Measurements from ENCODE around the gene CHST3.
A peak's percentile ranks its signal among the peaks of the same experiment; 100 is the strongest.

CHST3 gene

DNA sequence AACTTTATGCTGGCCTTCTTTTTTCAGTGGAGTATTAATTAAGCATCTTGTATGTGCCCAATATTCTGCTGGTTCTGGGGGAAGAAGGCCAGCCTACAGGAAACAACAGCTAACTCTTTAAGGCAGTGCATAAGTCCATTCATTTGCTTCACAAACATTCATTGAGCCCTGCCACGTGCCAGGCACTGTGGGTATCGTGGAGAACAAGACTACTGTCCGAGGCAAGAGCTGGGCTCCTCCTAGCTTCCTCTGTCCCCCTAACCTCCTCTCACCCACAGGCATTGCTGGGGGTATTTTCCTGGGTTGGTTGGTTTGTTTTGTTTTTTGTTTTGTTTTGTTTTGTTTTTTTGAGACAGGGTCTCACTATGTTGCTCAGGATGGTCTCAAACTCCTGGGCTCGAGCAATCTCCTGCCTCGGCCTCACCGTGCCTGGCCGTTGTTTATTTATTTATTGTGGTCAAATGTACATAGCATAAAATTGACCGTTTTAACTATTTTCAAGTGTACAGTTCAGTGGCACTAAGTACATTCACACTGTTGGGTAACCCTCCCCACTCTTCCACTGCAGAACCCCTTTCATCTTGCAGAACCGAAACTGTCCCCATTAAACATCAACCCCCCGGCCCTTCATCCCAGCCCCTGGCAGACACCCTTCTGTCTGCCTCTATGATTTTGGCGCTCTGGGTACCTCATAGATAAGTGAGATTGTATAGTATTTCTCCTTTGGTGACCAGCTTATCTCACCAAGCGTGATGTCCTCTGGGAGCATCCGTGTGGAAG is 32.6 kb downstream of the CHST3 start:
- Histone ChIP-seq H3K36me3 (ENCODE audit: insufficient read depth, insufficient read length, low read length) (no peaks in the 10 kb centered on the region), H3K9me3 (ENCODE audit: insufficient read depth, low read length) (no peaks in the 10 kb centered on the region), H3K4me3 (ENCODE audit: insufficient read length, low read depth) (no peak overlapping the region), H3K27me3 (ENCODE audit: insufficient read depth, insufficient read length) (no peaks in the 10 kb centered on the region), H3K9ac (ENCODE audit: insufficient read length, low read depth) (no peak overlapping the region), H3K4me1 (ENCODE audit: insufficient read depth, insufficient read length) (peaks cover 26% of the 10 kb centered on the region)
- no peak for DNase-seq (ENCODE audit: low read depth, low spot score)
- TF ChIP-seq ZNF274 (IDR thresholded peaks at IDR 0.05; ENCODE audit: low read depth, low read length) (no peak), SUZ12 (IDR thresholded peaks at IDR 0.05; ENCODE audit: extremely low read depth, insufficient read depth, insufficient read length) (no peak), YY1 (IDR thresholded peaks at IDR 0.05; ENCODE audit: insufficient read depth, insufficient read length) (no peak)

DNA sequence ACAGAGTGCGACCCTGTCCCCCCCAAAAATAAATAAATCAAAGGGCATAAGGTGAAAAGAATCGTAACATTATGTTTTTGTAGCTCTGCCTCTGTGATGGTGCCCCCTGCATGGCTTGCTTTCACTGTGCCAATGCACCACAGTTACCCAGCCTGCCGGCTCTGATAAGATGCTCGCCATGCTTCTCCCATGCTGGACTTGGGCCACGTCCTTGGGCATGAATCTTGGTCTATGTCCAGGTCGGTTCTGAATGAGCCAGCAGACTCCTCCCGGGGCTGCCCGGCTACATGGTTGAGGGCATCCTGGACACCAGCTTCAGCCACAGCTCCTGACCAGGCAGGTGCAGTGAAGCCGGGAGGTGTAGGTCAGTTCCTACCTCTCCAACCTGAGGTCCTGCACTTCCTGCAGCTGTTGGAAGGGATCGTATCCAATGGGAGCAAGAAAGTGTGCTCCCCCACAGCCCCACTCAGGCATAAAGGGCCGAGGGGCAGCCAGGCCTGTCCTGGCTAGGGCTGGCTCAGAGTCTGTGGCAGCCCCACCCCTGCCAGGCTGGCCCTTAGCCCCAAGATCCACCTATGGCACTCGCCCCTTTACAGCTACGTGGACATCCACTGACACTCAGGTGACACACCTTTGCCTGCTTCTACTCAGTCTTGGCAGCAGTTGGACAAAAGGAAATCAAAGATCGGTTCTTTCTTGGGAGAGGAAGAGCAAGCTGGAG is 34.1 kb downstream of the CHST3 start:
- DNase-seq (ENCODE audit: low read depth, low spot score) = no peak

DNA sequence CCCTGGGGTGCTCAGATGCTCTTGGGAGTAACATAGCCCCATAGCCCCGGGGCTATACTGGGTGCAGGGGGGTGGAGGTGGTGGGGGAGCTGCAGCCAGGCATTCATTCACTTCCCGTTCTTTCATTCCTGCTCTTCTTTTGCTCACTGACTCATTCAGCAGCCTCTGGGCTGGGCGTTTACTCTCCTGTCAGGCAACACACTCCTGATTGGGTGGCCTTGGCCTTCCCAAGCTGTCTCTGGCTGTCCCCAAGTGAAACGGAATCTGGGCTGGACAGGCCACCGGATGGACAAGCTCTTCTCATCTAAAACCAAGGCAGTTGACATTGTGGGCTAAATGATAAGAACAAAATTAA is 34.6 kb downstream of the CHST3 start:
- peaks cover 26% of the 10 kb centered on the region for H3K4me1 ChIP-seq (ENCODE audit: insufficient read depth, insufficient read length)
- DNase-seq (ENCODE audit: low read depth, low spot score) = peak; percentile 39
- H3K9ac ChIP-seq (ENCODE audit: insufficient read length, low read depth) = no peak overlapping the region
- no peak overlapping the region for H3K4me3 ChIP-seq (ENCODE audit: insufficient read length, low read depth)
- no peaks in the 10 kb centered on the region for H3K27me3 ChIP-seq (ENCODE audit: insufficient read depth, insufficient read length)
- no peaks in the 10 kb centered on the region for H3K9me3 ChIP-seq (ENCODE audit: insufficient read depth, low read length)
- TF ChIP-seq ZNF274 (IDR thresholded peaks at IDR 0.05; ENCODE audit: low read depth, low read length) (no peak), YY1 (IDR thresholded peaks at IDR 0.05; ENCODE audit: insufficient read depth, insufficient read length) (no peak), SUZ12 (IDR thresholded peaks at IDR 0.05; ENCODE audit: extremely low read depth, insufficient read depth, insufficient read length) (no peak)
- no peaks in the 10 kb centered on the region for H3K36me3 ChIP-seq (ENCODE audit: insufficient read depth, insufficient read length, low read length)

More for the DNA sequence above, 34.1 kb downstream of the CHST3 start:
- Histone ChIP-seq H3K9ac (ENCODE audit: insufficient read length, low read depth) (no peak overlapping the region), H3K27me3 (ENCODE audit: insufficient read depth, insufficient read length) (no peaks in the 10 kb centered on the region), H3K9me3 (ENCODE audit: insufficient read depth, low read length) (no peaks in the 10 kb centered on the region), H3K36me3 (ENCODE audit: insufficient read depth, insufficient read length, low read length) (no peaks in the 10 kb centered on the region), H3K4me1 (ENCODE audit: insufficient read depth, insufficient read length) (peaks cover 26% of the 10 kb centered on the region), H3K4me3 (ENCODE audit: insufficient read length, low read depth) (no peak overlapping the region)
- TF ChIP-seq ZNF274 (IDR thresholded peaks at IDR 0.05; ENCODE audit: low read depth, low read length) = no peak
- no peak for TF ChIP-seq SUZ12 (IDR thresholded peaks at IDR 0.05; ENCODE audit: extremely low read depth, insufficient read depth, insufficient read length)

DNA sequence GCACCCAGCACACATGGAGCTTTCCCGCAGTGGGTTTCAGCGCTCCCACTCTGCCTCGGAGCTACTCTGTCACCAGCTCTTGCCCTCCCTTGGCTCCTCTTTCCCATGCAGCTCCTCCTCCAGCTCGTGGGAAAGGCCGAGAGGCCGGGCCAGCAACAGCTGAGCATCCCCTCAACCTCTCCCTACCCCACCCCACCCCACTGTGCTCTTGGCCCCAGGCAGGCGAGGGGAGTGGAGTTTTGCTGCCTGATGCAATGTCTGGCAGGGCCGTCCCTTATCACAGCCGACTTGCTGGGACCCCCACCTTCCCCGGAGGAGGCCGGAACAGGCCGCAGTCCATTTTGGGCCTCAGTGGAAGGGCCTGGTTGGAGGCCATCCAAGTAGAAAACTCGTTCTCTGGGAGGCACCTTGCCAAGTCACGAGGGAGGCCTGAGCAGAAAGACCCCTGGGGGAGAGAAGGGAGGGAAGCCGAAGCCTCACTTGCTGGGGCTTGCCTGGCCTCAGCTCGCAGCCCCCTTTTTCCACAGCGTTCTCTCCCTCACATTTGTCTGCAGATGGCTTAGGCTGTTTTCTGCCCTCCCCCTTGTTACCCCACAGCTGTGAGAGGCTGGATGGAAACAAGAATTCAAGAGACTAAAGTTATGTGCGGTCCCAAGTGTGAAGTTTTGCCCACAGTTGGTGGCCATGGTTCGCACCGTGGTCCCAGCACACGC is 35.3 kb downstream of the CHST3 start:
- TF ChIP-seq SUZ12 (IDR thresholded peaks at IDR 0.05; ENCODE audit: extremely low read depth, insufficient read depth, insufficient read length) = no peak
- TF ChIP-seq ZNF274 (IDR thresholded peaks at IDR 0.05; ENCODE audit: low read depth, low read length) = no peak
- no peak for TF ChIP-seq YY1 (IDR thresholded peaks at IDR 0.05; ENCODE audit: insufficient read depth, insufficient read length)
- no peaks in the 10 kb centered on the region for H3K36me3 ChIP-seq (ENCODE audit: insufficient read depth, insufficient read length, low read length)
- H3K4me1 ChIP-seq (ENCODE audit: insufficient read depth, insufficient read length) = peaks cover 26% of the 10 kb centered on the region
- H3K27me3 ChIP-seq (ENCODE audit: insufficient read depth, insufficient read length) = no peaks in the 10 kb centered on the region
- H3K9ac ChIP-seq (ENCODE audit: insufficient read length, low read depth) = peak overlapping the region; percentile 61
- no peaks in the 10 kb centered on the region for H3K9me3 ChIP-seq (ENCODE audit: insufficient read depth, low read length)
- no peak for DNase-seq (ENCODE audit: low read depth, low spot score)
- no peak overlapping the region for H3K4me3 ChIP-seq (ENCODE audit: insufficient read length, low read depth)

DNA sequence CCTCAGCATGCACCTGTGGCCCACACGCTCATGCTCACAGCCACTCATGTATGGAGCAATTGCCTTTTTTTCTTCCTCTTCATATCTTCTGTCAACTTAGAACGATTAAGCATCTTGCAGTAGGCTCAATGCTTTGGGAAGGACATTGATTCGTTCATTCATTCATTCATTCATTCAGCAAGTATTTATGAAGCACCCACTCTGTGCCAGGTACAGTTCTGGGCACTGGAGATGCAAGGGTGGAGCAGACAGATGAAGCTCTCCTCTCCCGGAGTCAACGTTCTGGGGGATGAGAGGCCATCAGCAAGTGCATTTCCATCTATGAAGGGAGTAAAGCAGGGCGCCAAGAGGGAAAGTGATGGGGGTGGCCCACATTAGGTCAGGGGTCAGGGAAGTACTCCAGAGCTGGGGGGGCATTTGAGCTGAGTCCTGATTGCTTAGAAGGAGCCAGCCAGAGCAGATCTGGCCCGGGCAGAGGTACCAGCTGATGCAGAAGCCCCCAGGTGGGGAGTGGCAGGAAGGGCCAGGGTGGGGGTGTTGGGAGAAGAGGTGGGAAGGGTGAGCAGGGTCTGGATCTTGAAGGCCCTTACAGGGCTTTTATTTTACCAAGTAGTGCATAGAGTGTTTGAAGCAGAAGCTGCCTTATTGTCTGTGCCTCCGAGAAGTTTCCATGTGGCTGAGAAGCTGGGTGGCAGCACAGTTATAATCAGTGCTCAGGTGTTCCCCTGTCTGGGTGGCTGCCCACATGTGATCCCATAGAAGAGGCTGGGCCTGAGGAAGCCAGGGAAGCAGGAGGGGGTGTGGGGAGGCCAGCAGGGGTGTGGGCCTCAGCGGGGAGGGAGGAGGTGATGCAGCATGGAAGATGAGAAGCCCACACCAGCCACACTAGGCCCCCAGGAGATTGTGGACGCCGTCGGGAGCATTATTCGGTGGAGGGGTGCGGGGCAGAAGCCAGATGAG is 36.2 kb downstream of the CHST3 start:
- H3K9ac ChIP-seq (ENCODE audit: insufficient read length, low read depth) = peak overlapping the region; percentile 3
- H3K4me3 ChIP-seq (ENCODE audit: insufficient read length, low read depth) = no peak overlapping the region
- no peaks in the 10 kb centered on the region for H3K36me3 ChIP-seq (ENCODE audit: insufficient read depth, insufficient read length, low read length)
- TF ChIP-seq SUZ12 (IDR thresholded peaks at IDR 0.05; ENCODE audit: extremely low read depth, insufficient read depth, insufficient read length) (no peak), YY1 (IDR thresholded peaks at IDR 0.05; ENCODE audit: insufficient read depth, insufficient read length) (no peak), ZNF274 (IDR thresholded peaks at IDR 0.05; ENCODE audit: low read depth, low read length) (no peak)
- DNase-seq (ENCODE audit: low read depth, low spot score) = no peak
- H3K4me1 ChIP-seq (ENCODE audit: insufficient read depth, insufficient read length) = peaks cover 26% of the 10 kb centered on the region
- no peaks in the 10 kb centered on the region for H3K27me3 ChIP-seq (ENCODE audit: insufficient read depth, insufficient read length)
- H3K9me3 ChIP-seq (ENCODE audit: insufficient read depth, low read length) = no peaks in the 10 kb centered on the region

DNA sequence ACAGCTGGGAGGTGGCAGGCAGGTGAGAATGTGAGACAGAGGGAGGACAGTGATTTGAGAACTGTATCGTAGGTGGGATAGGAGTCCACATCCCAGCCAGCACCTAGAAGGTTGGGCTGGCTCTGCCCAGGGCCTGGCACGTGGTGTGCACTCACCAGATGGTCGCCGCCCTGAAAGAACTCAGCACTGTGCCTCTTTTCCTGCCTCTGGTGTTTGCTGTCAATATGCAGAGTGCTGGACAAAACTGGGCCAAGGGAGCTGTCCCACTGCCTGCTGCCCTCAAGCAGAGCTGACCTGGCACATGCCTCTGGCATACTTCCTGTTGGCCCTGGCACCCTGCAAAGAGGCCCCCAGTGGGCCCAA is 36.8 kb downstream of the CHST3 start:
- H3K4me3 ChIP-seq (ENCODE audit: insufficient read length, low read depth) = no peak overlapping the region
- H3K36me3 ChIP-seq (ENCODE audit: insufficient read depth, insufficient read length, low read length) = peaks cover 4% of the 10 kb centered on the region
- TF ChIP-seq ZNF274 (IDR thresholded peaks at IDR 0.05; ENCODE audit: low read depth, low read length) (no peak), SUZ12 (IDR thresholded peaks at IDR 0.05; ENCODE audit: extremely low read depth, insufficient read depth, insufficient read length) (no peak), YY1 (IDR thresholded peaks at IDR 0.05; ENCODE audit: insufficient read depth, insufficient read length) (no peak)
- no peaks in the 10 kb centered on the region for H3K9me3 ChIP-seq (ENCODE audit: insufficient read depth, low read length)
- H3K27me3 ChIP-seq (ENCODE audit: insufficient read depth, insufficient read length) = no peaks in the 10 kb centered on the region
- H3K4me1 ChIP-seq (ENCODE audit: insufficient read depth, insufficient read length) = peaks cover 30% of the 10 kb centered on the region
- no peak for DNase-seq (ENCODE audit: low read depth, low spot score)
- H3K9ac ChIP-seq (ENCODE audit: insufficient read length, low read depth) = no peak overlapping the region
